Upper lobe of right lung (tissue), 1 donor: ENCODE measurements around the gene IFT43. TPM values are rescaled to one million over a fixed set of nuclear protein-coding genes. Genes with fewer than 3 reads are reported as not detected.

ENCODE experiments used
- ATAC-seq: fragments of 200-7000 bp; cut with Tn5 transposase; one replicate; pipeline ENCODE4 v1.9.1; 2020; ENCODE audit warnings: mild to moderate bottlenecking, moderate library complexity
- DNase-seq: peaks from one replicate; pipeline ENCODE4 v3.0.0-alpha.2; 2020
- H3K27ac ChIP-seq: fragments of 200-600 bp; one replicate; pipeline ENCODE4 v1.8.0; 2022
- H3K27me3 ChIP-seq: fragments of 200-600 bp; one replicate; pipeline ENCODE4 v1.8.0; 2022; ENCODE audit warnings: mild to moderate bottlenecking
- H3K36me3 ChIP-seq: fragments of 200-600 bp; one replicate; pipeline ENCODE4 v1.8.0; 2022
- H3K4me1 ChIP-seq: fragments of 200-600 bp; one replicate; pipeline ENCODE4 v1.8.0; 2022
- H3K4me3 ChIP-seq: fragments of 200-600 bp; one replicate; pipeline ENCODE4 v1.8.0; 2022; ENCODE audit warnings: mild to moderate bottlenecking
- H3K9me3 ChIP-seq: fragments of 200-600 bp; one replicate; pipeline ENCODE4 v1.8.0; 2022
- intact Hi-C: fragments of 100-400 bp; cut with DNase I; formaldehyde crosslinking; loops from one replicate; pipeline ENCODE4 v1.11.0; 2022
- total RNA-seq: library from RNA; stranded (reverse); fragmentation: NEBNext Ultra II Directional; extraction: Animal tissue kit (Norgen Biotek cat#: 25700); gene quantifications from one replicate; pipeline ENCODE4 v1.2.1, GENCODE V29; 2021
- TF ChIP-seq, protein P1 (sequence below): fragments of 200-600 bp; IDR thresholded peaks from one replicate; pipeline ENCODE4 v1.8.0; 2022; ENCODE audit warnings: antibody characterized with exemption
- donor health status: DM: no; HTN: yes; CAD: no; lungs with severe emphysema.

Gene IFT43
- total RNA-seq, 1 donor from 2014 or later = 24.8 TPM

- intact Hi-C loops = no loop called here
- Histone ChIP-seq H3K36me3 (no peaks in the 10 kb centered on the region), H3K27ac (no peak overlapping the region), H3K27me3 (peaks cover 58% of the 10 kb centered on the region), H3K4me3 (no peak overlapping the region), H3K4me1 (no peaks in the 10 kb centered on the region), H3K9me3 (no peaks in the 10 kb centered on the region)
- no peak for DNase-seq
- TF ChIP-seq, protein P1, sequence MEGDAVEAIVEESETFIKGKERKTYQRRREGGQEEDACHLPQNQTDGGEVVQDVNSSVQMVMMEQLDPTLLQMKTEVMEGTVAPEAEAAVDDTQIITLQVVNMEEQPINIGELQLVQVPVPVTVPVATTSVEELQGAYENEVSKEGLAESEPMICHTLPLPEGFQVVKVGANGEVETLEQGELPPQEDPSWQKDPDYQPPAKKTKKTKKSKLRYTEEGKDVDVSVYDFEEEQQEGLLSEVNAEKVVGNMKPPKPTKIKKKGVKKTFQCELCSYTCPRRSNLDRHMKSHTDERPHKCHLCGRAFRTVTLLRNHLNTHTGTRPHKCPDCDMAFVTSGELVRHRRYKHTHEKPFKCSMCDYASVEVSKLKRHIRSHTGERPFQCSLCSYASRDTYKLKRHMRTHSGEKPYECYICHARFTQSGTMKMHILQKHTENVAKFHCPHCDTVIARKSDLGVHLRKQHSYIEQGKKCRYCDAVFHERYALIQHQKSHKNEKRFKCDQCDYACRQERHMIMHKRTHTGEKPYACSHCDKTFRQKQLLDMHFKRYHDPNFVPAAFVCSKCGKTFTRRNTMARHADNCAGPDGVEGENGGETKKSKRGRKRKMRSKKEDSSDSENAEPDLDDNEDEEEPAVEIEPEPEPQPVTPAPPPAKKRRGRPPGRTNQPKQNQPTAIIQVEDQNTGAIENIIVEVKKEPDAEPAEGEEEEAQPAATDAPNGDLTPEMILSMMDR = no peak
- ATAC-seq = no peak
Measured at GRCh38 chr14:76131071-76131965, 145.8 kb downstream of the IFT43 start.

- Histone ChIP-seq H3K36me3 (no peaks in the 10 kb centered on the region), H3K4me1 (no peaks in the 10 kb centered on the region), H3K4me3 (no peak overlapping the region), H3K9me3 (no peaks in the 10 kb centered on the region), H3K27ac (no peak overlapping the region), H3K27me3 (peaks cover 75% of the 10 kb centered on the region)
- ATAC-seq = peak; percentile 22
- DNase-seq = no peak
- TF ChIP-seq, protein P1 = no peak
- intact Hi-C loops = no loop called here
Measured at GRCh38 chr14:76133103-76133502, 147.5 kb downstream of the IFT43 start.

Other genes with a start within 250 kb of the IFT43 start
- 25.4 TPM for gene TGFB3, start 3.8 kb upstream of the IFT43 start, total RNA-seq
- gene GPATCH2L, start 166.2 kb downstream of the IFT43 start, total RNA-seq = 46.5 TPM